Measurements from ENCODE around the gene USP22. TPM values are rescaled to one million over a fixed set of nuclear protein-coding genes. Genes with fewer than 3 reads are reported as not detected.

USP22 gene
- total RNA-seq, 1 donor from 2014 or later = 257 TPM

DNA sequence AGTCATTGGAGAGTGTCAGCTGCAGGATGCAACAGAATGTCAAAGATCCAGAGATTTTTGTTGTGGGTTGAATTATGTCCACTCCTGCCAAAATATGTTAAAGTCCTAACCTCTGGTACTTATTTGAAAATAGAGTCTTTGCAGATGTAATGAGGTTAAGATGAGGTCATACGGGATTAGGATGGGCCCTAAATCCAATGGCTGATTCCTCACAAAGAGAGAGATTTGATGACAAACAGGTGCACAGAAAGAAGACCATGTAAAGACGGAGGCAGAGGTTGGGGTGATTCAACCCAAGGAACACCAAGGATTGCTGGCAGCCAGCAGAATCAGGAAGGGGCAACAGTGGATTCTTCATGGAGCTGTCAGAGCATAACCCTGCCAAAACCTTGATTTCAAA lies 34.5 kb upstream of the USP22 start:
- Mint-ChIP-seq H3K9me3 (ENCODE audit: unreplicated experiment) (no peaks in the 10 kb centered on the region), H3K27me3 (ENCODE audit: unreplicated experiment) (peaks cover 20% of the 10 kb centered on the region), H3K36me3 (ENCODE audit: unreplicated experiment) (no peaks in the 10 kb centered on the region), H3K4me1 (ENCODE audit: unreplicated experiment) (peaks cover 14% of the 10 kb centered on the region), H3K4me3 (ENCODE audit: unreplicated experiment) (no peak overlapping the region), H3K27ac (ENCODE audit: unreplicated experiment) (no peak overlapping the region)
- TF ChIP-seq, protein P1, sequence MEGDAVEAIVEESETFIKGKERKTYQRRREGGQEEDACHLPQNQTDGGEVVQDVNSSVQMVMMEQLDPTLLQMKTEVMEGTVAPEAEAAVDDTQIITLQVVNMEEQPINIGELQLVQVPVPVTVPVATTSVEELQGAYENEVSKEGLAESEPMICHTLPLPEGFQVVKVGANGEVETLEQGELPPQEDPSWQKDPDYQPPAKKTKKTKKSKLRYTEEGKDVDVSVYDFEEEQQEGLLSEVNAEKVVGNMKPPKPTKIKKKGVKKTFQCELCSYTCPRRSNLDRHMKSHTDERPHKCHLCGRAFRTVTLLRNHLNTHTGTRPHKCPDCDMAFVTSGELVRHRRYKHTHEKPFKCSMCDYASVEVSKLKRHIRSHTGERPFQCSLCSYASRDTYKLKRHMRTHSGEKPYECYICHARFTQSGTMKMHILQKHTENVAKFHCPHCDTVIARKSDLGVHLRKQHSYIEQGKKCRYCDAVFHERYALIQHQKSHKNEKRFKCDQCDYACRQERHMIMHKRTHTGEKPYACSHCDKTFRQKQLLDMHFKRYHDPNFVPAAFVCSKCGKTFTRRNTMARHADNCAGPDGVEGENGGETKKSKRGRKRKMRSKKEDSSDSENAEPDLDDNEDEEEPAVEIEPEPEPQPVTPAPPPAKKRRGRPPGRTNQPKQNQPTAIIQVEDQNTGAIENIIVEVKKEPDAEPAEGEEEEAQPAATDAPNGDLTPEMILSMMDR (IDR thresholded peaks at IDR 0.05) = no peak
- no peak for DNase-seq (ENCODE audit: extremely low spot score, unreplicated experiment)

DNA sequence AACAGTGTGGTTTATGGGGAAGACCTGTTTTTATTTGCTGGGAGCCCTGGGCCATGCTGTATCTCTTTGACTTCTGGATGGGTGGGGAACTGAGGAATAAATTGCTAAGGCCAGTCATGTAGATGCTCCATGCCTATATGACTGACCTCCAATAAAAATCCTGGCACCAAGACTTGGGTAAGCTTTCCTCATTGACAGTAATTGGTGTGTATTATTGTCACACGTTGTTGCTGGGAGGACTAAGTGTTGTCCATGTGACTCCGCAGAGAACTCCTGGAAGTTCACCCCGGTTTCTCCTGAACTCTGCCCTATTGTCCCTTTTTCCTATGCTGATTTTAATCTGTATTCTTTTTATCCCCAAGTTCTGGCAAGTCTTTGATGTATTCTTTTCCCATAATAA lies 33.4 kb upstream of the USP22 start:
- H3K36me3 Mint-ChIP-seq (ENCODE audit: unreplicated experiment) = no peaks in the 10 kb centered on the region
- no peak overlapping the region for H3K4me3 Mint-ChIP-seq (ENCODE audit: unreplicated experiment)
- H3K27ac Mint-ChIP-seq (ENCODE audit: unreplicated experiment) = no peak overlapping the region
- H3K27me3 Mint-ChIP-seq (ENCODE audit: unreplicated experiment) = peaks cover 15% of the 10 kb centered on the region
- H3K9me3 Mint-ChIP-seq (ENCODE audit: unreplicated experiment) = no peaks in the 10 kb centered on the region
- peaks cover 14% of the 10 kb centered on the region for H3K4me1 Mint-ChIP-seq (ENCODE audit: unreplicated experiment)
- TF ChIP-seq, protein P1 (IDR thresholded peaks at IDR 0.05) = no peak
- no peak for DNase-seq (ENCODE audit: extremely low spot score, unreplicated experiment)

DNA sequence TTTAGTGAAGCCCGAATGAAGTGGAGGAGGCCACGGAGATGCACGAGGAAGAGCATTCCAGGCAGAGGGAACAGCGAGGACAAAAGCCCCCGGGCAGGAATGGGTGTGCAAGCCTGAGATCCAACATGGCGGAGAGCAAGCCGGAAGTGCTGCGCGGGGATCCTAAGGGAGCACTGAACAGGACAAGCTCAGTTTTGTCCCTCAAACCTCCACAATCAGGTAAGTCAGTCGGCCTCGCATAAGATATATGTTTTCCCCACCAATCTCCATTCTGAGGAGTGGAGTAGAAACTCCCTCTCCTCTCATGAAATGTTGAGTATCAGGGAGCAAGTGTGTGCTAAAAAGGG lies 32.9 kb upstream of the USP22 start:
- H3K4me1 Mint-ChIP-seq (ENCODE audit: unreplicated experiment) = peaks cover 14% of the 10 kb centered on the region
- no peak overlapping the region for H3K4me3 Mint-ChIP-seq (ENCODE audit: unreplicated experiment)
- no peaks in the 10 kb centered on the region for H3K36me3 Mint-ChIP-seq (ENCODE audit: unreplicated experiment)
- peak overlapping the region; percentile 9 for H3K27ac Mint-ChIP-seq (ENCODE audit: unreplicated experiment)
- H3K27me3 Mint-ChIP-seq (ENCODE audit: unreplicated experiment) = peaks cover 10% of the 10 kb centered on the region
- TF ChIP-seq, protein P1 (IDR thresholded peaks at IDR 0.05) = no peak
- no peak for DNase-seq (ENCODE audit: extremely low spot score, unreplicated experiment)
- no peaks in the 10 kb centered on the region for H3K9me3 Mint-ChIP-seq (ENCODE audit: unreplicated experiment)

DNA sequence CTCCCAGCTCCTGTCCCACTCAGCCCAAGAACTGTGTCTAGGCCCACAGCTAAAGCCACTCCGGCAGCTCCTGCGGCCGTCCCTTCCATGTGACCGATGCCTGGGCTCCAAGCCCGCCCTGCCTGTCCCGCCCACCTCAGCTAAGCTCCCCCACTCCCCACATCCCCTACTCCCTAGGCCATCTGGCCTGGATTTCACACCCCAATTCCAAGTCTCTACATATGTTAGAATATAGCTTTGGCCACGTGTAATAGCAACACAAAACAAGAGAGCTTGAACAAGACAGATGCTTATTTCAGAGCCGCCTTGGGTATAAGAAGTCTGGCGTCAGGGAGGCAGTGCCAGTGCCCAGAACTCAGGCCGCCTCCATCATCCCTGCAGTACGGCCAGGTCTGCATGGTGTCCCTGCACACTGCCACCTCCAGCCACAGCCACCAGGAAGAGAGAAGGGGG lies 30.0 kb upstream of the USP22 start:
- DNase-seq (ENCODE audit: extremely low spot score, unreplicated experiment) = no peak
- TF ChIP-seq, protein P1 (IDR thresholded peaks at IDR 0.05) = no peak
- Mint-ChIP-seq H3K4me1 (ENCODE audit: unreplicated experiment) (peaks cover 11% of the 10 kb centered on the region), H3K9me3 (ENCODE audit: unreplicated experiment) (no peaks in the 10 kb centered on the region), H3K27ac (ENCODE audit: unreplicated experiment) (no peak overlapping the region), H3K36me3 (ENCODE audit: unreplicated experiment) (no peaks in the 10 kb centered on the region), H3K27me3 (ENCODE audit: unreplicated experiment) (peaks cover 2% of the 10 kb centered on the region), H3K4me3 (ENCODE audit: unreplicated experiment) (no peak overlapping the region)

DNA sequence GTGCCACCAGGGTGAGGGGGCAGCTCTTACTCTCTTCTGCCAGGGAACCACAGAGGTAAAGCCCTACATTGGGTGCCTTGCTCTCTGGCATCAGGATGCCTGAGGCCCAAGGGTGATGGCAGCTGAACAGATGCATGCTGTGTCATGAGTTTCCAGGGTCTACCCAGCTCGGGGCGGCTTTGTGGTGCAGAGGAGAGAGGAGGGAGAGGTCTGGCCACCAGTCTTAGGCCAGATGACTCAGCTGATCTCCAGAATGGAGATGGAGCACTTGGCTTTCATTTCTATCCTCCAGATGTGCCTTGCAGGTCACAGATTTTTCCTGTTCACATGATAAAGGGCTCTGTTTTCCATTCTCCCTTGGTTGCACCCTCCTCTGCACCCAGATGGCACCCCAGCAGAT lies 23.6 kb upstream of the USP22 start:
- H3K9me3 Mint-ChIP-seq (ENCODE audit: unreplicated experiment) = no peaks in the 10 kb centered on the region
- H3K27me3 Mint-ChIP-seq (ENCODE audit: unreplicated experiment) = no peaks in the 10 kb centered on the region
- H3K4me1 Mint-ChIP-seq (ENCODE audit: unreplicated experiment) = no peaks in the 10 kb centered on the region
- no peak for DNase-seq (ENCODE audit: extremely low spot score, unreplicated experiment)
- no peaks in the 10 kb centered on the region for H3K36me3 Mint-ChIP-seq (ENCODE audit: unreplicated experiment)
- TF ChIP-seq, protein P1 (IDR thresholded peaks at IDR 0.05) = no peak
- no peak overlapping the region for H3K4me3 Mint-ChIP-seq (ENCODE audit: unreplicated experiment)
- no peak overlapping the region for H3K27ac Mint-ChIP-seq (ENCODE audit: unreplicated experiment)

All from osteocyte (in vitro differentiated cells).